Bone marrow (tissue), 2 donors: ENCODE results near the gene CFAP73.
A peak's percentile ranks its signal among the peaks of the same experiment; 100 is the strongest.
"Not testable (repeated sequence)": the region's sequence is repeated elsewhere in the genome, so short reads cannot be mapped to it uniquely, and the experiment has no call there.

Experiments
- DNase-seq, 2 donors: peaks; one replicate each; lab custom pipeline; 2025; lab: John Stamatoyannopoulos, UW

CFAP73 gene

GRCh38 chr12:113190761-113191160 lies 41.2 kb downstream of the CFAP73 start:
- DNase-seq, result no peak

GRCh38 chr12:113191227-113191626 lies 41.7 kb downstream of the CFAP73 start:
- no peak for DNase-seq

- no peak for DNase-seq
Observed at GRCh38 chr12:113194971-113195391, 45.5 kb downstream of the CFAP73 start.

- no peak for DNase-seq
Observed at GRCh38 chr12:113195598-113195997, 46.1 kb downstream of the CFAP73 start.

GRCh38 chr12:113196582-113196981 lies 47.1 kb downstream of the CFAP73 start:
- DNase-seq, result no peak

- DNase-seq, result peak; percentile 9 to 79
Observed at GRCh38 chr12:113196990-113197389, 47.5 kb downstream of the CFAP73 start.

GRCh38 chr12:113197518-113198077 lies 48.1 kb downstream of the CFAP73 start:
- no peak for DNase-seq

- no peak for DNase-seq
Observed at GRCh38 chr12:113198296-113198695, 48.8 kb downstream of the CFAP73 start.

- DNase-seq, result no peak
Observed at GRCh38 chr12:113200021-113200797, 50.7 kb downstream of the CFAP73 start.

- no peak for DNase-seq
Observed at GRCh38 chr12:113201187-113202177, 52.0 kb downstream of the CFAP73 start.

- DNase-seq, result no peak
Observed at GRCh38 chr12:113202300-113203075, 53.0 kb downstream of the CFAP73 start.

- DNase-seq, result no peak
Observed at GRCh38 chr12:113203852-113204760, 54.6 kb downstream of the CFAP73 start.

- DNase-seq, result no peak
Observed at GRCh38 chr12:113204804-113205203, 55.3 kb downstream of the CFAP73 start.

- not testable (repeated sequence) for DNase-seq
Observed at GRCh38 chr12:113206802-113207201, 57.3 kb downstream of the CFAP73 start.

- no peak for DNase-seq
Observed at GRCh38 chr12:113207613-113208040, 58.1 kb downstream of the CFAP73 start.

- peak; percentile 55 to 79 for DNase-seq
Observed at GRCh38 chr12:113208041-113208934, 58.8 kb downstream of the CFAP73 start.
